Prostate gland (tissue), 2 donors: ENCODE data around the gene ANKRD11. TPM values are rescaled to one million over a fixed set of nuclear protein-coding genes. Genes with fewer than 3 reads are reported as not detected.

Experiments
- DNase-seq: peaks from one replicate; pipeline ENCODE4 v3.0.0-alpha.2; 2019; ENCODE audit warnings: low spot score
- H3K27ac ChIP-seq, 2 donors: fragments of 200-600 bp; sonication (generic); 2 replicates each; pipeline ENCODE4 v1.5.1; 2017 to 2019
- H3K27me3 ChIP-seq: fragments of 200-600 bp; sonication (generic); replicated peaks from 2 replicates; pipeline ENCODE4 v1.5.1; 2019; ENCODE audit not compliant: insufficient read depth
- H3K36me3 ChIP-seq, 2 donors: fragments of 200-600 bp; sonication (generic); 1 replicate in 1 of 2; 2 replicates in 1 of 2; pipeline versions ENCODE4 v1.5.1 to v1.8.1; 2017 to 2019
- H3K4me1 ChIP-seq: fragments of 200-600 bp; sonication (generic); replicated peaks from 2 replicates; pipeline ENCODE4 v1.5.1; 2019
- H3K4me3 ChIP-seq, 2 donors: fragments of 200-600 bp; sonication (generic); 2 replicates each; pipeline ENCODE4 v1.5.1; 2017 to 2019
- H3K9me3 ChIP-seq: fragments of 200-600 bp; sonication (generic); 2 replicates; pipeline ENCODE4 v1.5.1; 2017
- POLR2A ChIP-seq: fragments of 450-650 bp; IDR thresholded peaks from one replicate; pipeline ENCODE4 v1.6.1; 2016; ENCODE audit warnings: antibody characterized with exemption, mild to moderate bottlenecking
- POLR2AphosphoS5 ChIP-seq: sonication (generic); formaldehyde crosslinking; IDR thresholded peaks from one replicate; pipeline ENCODE4 v1.6.1; 2017; ENCODE audit warnings: antibody characterized with exemption
- WGBS: methylation state at CpG from one replicate; pipeline ENCODE4 v1.1.5; 2018; 5-methylcytosine and 5-hydroxymethylcytosine counted together
- intact Hi-C: fragments of 100-400 bp; cut with DNase I; formaldehyde crosslinking; loops from one replicate; pipeline ENCODE4 v1.14.2; 2022
- total RNA-seq, 2 donors: library from RNA; depleted of rRNA; stranded (reverse); fragments of >200 nt; gene quantifications; one replicate each; pipeline ENCODE4 v1.1.0, GENCODE V29; 2016
- TF ChIP-seq, protein P1 (sequence below), 4 experiments: fragments of 200-600 bp in 2 of 4; fragments of 450-650 bp in 2 of 4; sonication (generic) in 2 of 4; IDR thresholded peaks; 1 replicate in 3 of 4; 2 replicates in 1 of 4; pipeline ENCODE4 v1.5.1; 2016 to 2019; ENCODE audit warnings: antibody characterized with exemption in 4 of 4, mild to moderate bottlenecking in 2 of 4, moderate library complexity in 2 of 4

Gene ANKRD11
- total RNA-seq, 2 donors from 2014 or later: 66.2 to 143 TPM

DNA sequence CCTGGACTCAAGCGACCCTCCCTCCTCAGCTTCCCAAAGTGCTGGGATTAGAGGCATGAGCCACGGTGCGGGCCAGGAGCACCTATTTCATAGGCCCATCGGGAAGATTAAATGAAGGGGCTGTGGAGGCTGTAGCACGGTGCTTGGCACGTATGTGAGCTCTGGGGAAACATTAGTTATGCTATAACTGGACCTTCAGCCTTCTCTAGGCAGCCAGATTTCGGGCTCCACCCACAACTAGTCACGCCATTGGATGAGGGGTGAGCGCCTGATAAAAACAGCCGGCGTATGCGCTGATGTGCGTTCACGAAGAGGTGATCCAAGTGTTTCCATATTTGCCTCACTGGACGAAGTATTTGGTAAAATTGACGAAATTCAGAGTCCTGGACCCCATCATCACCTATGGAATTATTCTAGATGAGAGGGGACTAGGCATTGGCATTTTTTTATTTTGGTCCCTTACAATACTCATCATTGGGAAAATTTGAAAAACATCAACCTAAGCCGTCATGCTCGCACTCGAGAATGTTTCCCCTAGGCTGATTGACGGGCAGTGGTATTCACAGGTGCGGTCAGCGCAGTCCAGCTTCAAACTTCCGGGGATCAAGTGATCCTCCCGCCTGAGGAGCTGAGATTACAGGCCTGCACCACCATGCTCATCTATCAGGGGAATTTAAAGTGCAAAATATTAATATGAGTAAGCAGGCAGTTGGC is 1.8 kb upstream of the ANKRD11 start:
- 89% methylated on average over 24 of the region's 24 CpGs for WGBS
- Histone ChIP-seq H3K27me3 (no peaks in the 10 kb centered on the region), H3K27ac (no peak overlapping the region), H3K36me3 (no peaks in the 10 kb centered on the region), H3K4me1 (peaks cover 12% of the 10 kb centered on the region), H3K9me3 (no peaks in the 10 kb centered on the region), H3K4me3 (no peak overlapping the region)
- TF ChIP-seq POLR2AphosphoS5: no peak
- TF ChIP-seq, protein P1, sequence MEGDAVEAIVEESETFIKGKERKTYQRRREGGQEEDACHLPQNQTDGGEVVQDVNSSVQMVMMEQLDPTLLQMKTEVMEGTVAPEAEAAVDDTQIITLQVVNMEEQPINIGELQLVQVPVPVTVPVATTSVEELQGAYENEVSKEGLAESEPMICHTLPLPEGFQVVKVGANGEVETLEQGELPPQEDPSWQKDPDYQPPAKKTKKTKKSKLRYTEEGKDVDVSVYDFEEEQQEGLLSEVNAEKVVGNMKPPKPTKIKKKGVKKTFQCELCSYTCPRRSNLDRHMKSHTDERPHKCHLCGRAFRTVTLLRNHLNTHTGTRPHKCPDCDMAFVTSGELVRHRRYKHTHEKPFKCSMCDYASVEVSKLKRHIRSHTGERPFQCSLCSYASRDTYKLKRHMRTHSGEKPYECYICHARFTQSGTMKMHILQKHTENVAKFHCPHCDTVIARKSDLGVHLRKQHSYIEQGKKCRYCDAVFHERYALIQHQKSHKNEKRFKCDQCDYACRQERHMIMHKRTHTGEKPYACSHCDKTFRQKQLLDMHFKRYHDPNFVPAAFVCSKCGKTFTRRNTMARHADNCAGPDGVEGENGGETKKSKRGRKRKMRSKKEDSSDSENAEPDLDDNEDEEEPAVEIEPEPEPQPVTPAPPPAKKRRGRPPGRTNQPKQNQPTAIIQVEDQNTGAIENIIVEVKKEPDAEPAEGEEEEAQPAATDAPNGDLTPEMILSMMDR (IDR thresholded peaks at IDR 0.05): no peak
- no peak for TF ChIP-seq POLR2A
- DNase-seq: no peak
- intact Hi-C loops: loop anchor here (2.0 to 5.0 kb wide), 2 partner anchors 17 to 145 kb away; partner anchors contain the start of gene SPG7

DNA sequence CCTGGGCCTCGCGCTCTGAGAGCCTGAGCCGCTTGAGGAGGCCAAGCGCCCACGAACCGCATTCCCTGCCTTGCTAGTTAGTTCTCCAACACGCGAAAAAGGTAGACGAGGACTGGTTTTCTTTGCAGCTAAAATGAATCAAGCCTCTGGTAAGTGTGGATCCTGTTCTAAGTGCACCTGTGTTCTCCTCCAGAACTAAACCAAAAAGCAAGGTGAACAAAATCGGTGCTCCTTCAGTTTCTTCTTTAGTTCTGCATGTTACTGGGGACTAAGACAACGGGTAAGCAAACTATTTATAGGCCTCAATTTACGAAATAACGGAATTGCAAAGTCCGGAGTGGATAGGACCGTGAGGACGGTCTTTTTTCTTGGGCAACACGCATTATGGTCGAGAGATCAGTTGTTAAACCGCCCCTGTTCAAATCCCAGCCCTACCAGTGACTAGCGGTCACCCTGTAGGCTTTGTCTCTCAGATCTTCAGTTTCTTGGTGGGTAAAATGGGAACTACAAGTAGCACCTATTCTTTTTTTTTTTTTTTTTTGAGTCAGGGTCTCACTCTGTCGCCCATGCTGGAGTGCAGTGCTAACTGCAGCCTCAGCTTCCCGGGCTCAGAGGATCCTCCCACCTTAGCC is 993 bp upstream of the ANKRD11 start:
- WGBS: 2% methylated on average over 22 of the region's 22 CpGs
- no peak for TF ChIP-seq POLR2A
- TF ChIP-seq, protein P1 (IDR thresholded peaks at IDR 0.05): no peak
- no peak for TF ChIP-seq POLR2AphosphoS5
- DNase-seq: no peak
- intact Hi-C loops: loop anchor here (2.0 to 5.0 kb wide), 2 partner anchors 17 to 144 kb away; partner anchors contain the start of gene SPG7
- H3K9me3 ChIP-seq: no peaks in the 10 kb centered on the region
- H3K4me1 ChIP-seq: peaks cover 12% of the 10 kb centered on the region
- no peaks in the 10 kb centered on the region for H3K36me3 ChIP-seq
- H3K27me3 ChIP-seq: no peaks in the 10 kb centered on the region
- H3K4me3 ChIP-seq: peak overlapping the region; percentile 78 to 93
- peak overlapping the region; percentile 81 to 91 for H3K27ac ChIP-seq

DNA sequence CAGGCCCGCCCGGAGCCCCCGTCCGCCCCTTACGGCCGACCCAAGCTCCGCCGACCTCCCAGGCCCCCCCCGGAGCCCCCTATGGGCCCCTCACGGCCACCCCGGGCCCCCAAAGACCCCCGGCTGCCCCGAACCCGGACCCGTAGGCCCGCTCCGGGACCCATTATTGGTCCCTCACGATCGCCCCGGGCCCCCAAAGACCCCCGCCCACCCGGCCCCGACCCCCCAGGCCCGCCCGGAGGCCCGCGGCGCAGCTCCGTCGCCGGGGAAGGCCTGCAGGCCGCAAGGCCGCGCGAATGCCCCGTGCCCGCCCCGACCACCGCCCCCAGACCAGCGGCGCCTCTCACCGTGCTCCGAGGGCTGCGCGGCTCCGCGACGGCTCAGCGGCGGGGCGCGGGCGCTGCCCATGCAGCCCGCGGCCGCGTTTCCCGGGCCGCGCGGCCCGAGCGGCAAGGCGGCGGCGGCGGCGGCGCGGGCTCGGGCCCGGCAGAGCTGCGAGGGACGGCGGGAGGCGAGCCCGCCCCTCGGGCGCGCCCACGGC is 393 bp downstream of the ANKRD11 start:
- peaks cover 12% of the 10 kb centered on the region for H3K4me1 ChIP-seq
- H3K9me3 ChIP-seq: no peaks in the 10 kb centered on the region
- H3K4me3 ChIP-seq: peak overlapping the region; percentile 93 to 94
- WGBS: under 1% methylated on average over 37 of the region's 81 CpGs
- H3K27ac ChIP-seq: peak overlapping the region; percentile 92 to 93
- H3K36me3 ChIP-seq: no peaks in the 10 kb centered on the region
- DNase-seq: no peak
- TF ChIP-seq, protein P1 (IDR thresholded peaks at IDR 0.05): no peak
- intact Hi-C loops: loop anchor here (2.0 to 10.0 kb wide), 3 partner anchors 19 to 143 kb away; partner anchors contain the start of gene SPG7
- no peaks in the 10 kb centered on the region for H3K27me3 ChIP-seq

DNA sequence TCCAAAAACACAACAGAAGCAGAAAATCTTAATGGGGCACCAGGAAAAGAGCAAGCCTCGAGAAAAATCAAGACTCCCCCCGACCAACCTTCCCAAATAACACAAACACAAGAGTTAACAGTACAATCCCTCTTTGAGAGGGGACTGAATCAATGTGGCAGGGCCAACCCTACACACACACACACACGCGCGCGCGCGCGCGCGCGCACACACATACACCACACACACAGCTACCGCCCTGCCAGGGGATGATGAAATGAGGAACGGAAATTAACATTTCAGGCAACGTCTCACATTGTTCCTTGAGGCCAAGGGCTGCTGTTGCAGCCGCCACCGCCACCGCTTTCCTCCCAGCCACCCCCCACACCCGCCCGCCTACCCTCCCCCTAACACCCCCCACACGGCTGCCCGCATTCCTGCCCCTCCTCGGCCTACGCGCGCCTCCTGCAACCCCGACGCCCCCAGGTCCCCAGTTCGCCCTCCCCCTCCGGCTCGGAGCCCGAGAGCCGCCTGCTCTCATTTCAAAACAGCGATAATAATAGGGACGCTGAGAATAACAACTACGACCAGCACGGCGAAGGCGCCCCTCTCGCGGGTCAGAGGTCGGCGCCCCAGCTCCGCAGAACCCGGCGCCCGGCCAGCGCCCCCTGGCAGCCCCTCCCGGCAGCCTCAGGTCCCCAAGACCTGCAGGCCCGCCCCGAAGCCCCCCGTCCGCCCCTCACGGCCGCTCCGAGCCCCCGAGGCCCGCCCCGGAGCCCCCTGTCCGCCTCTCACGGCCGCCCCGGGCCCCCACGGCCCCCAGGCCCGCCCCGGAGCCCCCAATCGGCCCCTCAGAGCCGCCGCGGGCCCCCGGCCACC is 1.1 kb downstream of the ANKRD11 start:
- peaks cover 12% of the 10 kb centered on the region for H3K4me1 ChIP-seq
- H3K36me3 ChIP-seq: no peaks in the 10 kb centered on the region
- intact Hi-C loops: loop anchor here (10.0 kb wide), 1 partner anchor 84 kb away; no protein-coding TSS in a partner anchor
- H3K27ac ChIP-seq: peak overlapping the region; percentile 92 to 93
- no peaks in the 10 kb centered on the region for H3K9me3 ChIP-seq
- DNase-seq: peak; percentile 80
- peak overlapping the region; percentile 93 to 94 for H3K4me3 ChIP-seq
- TF ChIP-seq POLR2AphosphoS5: peak; percentile 76
- TF ChIP-seq, protein P1 (IDR thresholded peaks at IDR 0.05): peak in 2 of 4 experiments; percentile 31 to 35
- TF ChIP-seq POLR2A: peak; percentile 53
- no peaks in the 10 kb centered on the region for H3K27me3 ChIP-seq
- 1% methylated on average over 51 of the region's 71 CpGs for WGBS
